Germinal center (tissue), 1 donor: ENCODE results near the gene RASL12.
"Not testable (repeated sequence)": the region's sequence is repeated elsewhere in the genome, so short reads cannot be mapped to it uniquely, and the experiment has no call there.

Experiments
- DNase-seq: peaks from one replicate; pipeline ENCODE4 v3.0.0; 2012; ENCODE audit warnings: mixed read lengths, low spot score

The RASL12 gene

GRCh38 chr15:65028338-65028737 is 39.5 kb downstream of the RASL12 start:
- DNase-seq, result no peak

DNA sequence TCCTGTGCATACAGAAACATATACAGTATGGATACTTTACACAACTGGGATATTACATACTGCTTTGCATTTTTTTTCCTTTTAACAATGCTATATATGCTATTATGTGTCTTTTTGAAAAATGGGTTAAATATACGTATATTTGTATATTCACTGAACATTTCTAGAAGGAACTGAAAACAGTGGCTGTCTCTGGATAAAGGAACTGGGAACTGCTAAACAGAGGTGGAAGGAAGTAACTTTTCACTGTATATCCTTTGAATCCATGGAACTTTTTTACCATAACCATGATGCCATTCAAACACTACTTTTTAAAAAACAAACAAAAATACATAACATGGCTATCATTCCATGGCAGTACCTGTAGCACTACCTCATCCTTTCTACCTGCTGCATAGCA is 40.2 kb downstream of the RASL12 start:
- DNase-seq, result no peak

DNA sequence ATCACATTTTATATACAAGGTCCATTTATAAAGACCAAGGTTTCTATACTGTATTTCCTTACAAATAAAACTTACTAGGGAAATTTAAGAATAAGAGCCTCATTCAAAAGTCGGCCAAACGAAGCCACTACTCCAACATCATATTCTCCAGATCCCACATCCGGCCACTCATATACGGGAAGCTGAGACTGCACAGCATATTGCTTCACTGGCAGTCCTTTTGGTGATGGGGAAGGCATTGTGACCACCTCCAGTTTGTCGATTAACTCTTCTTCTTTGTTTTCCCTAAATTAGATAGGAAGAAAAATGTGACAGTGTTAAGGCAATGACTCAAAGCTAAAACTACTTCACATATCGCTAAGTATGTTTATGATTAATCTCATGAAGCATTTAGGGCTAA is 41.0 kb downstream of the RASL12 start:
- no peak for DNase-seq

DNA sequence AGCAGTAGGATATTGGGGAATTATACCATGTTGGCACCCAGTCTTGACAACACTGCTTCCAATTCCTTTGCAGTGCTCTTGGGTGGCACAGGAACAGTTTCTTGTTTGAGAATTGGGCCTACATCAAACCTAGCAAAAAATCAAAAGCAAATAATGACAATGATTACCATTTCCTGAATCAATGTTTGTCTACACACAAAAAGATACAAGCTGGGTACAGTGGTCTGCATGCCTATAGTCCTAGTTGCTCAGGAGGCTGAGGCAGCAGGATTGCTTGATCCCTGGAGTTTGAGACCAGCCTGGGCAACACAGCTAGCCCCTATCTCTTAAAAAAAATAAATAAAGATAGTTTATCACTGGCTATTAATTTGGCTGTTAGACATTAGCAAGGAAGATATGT is 46.3 kb downstream of the RASL12 start:
- no peak for DNase-seq

DNA sequence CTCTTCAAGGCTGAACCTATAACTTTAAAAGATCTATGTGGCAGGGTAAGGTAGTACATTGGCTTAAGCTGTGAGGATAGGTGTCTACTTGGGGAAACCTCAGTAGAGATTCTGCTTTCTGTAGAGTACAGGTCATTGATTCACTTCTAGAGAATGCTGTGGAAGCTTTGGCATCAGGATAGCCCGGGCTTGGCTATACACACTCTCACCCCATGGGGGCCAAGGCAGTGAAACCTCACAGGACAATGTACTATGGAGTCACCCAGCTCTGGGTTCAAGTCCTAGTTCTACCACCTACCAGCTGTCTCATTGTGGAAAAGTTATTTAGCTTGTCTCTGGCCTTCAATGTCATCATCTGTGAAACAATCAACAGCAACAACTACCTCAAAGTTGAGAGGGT is 47.4 kb downstream of the RASL12 start:
- no peak for DNase-seq

DNA sequence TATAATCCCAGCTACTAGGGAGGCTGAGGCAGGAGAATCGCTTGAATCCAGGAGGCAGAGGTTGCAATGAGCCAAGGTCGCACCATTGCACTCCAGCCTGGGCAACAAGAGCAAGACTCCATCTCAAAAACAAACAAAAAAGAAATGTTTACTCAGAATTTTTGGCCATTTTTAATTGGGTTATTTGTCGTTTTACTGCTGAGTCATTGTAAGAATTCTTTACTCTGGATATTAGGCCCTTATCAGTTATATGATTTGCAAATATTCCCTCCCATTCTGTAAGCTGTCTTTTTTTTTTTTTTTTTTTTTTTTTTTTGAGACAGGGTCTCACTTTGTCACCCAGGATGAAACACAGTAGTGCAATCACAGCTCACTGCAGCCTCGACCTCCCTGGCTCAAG is 56.6 kb downstream of the RASL12 start:
- DNase-seq, result not testable (repeated sequence)

GRCh38 chr15:65008983-65009382 is 58.8 kb downstream of the RASL12 start:
- no peak for DNase-seq

DNA sequence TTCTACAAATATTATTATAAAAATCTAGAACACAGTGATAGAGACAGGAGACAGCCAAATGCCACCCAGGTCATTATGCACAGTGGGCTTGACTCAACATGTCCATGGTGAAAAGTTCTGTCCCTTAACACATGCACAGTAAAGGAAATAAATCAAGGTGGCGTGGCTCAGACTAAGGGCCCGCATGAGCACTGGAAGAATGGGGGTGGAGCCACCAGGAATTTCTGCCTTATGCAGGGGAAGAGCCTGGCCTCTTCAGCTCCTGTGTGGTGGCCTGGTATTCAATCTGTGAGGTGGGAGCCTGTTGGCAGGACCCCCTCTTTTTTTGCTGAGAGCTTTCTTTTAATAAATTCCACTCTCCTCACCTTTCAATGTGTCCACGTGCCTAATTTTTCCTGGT is 60.9 kb downstream of the RASL12 start:
- DNase-seq, result no peak

DNA sequence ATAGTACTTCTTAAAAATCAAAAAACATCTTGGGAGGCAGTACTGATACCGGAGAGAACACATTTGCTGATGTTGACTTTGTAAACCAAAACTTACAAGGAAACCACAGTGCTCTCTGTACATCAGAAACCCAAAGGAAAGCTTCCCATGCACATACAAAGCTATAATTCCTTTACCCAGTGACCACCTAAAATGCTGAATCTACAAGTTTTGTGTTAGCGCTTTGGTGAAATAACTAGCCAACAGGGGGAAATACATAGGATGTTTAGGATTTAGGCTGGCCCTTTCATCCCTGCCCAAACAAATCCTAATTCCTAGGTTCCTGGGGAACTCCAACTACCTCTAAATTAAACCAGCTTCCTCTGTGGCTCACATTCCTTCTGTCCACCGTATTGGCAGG is 62.8 kb downstream of the RASL12 start:
- no peak for DNase-seq
